Stimulated activated naive B cell treated with anti-CD40 and anti-IgM and Interleukin-4, amounts not matched to agents 10 μg/mL and 1 μg/mL and 100 μg/mL, for 72 hours (primary cell): ENCODE results near the gene TSTD2.
"Not testable (repeated sequence)": the region's sequence is repeated elsewhere in the genome, so short reads cannot be mapped to it uniquely, and the experiment has no call there.

Experiments
- ATAC-seq, 2 donors: fragments of 150-1000 bp; cut with Tn5 transposase; replicated peaks; 2 replicates each; pipeline ENCODE4 v1.10.0; 2021; ENCODE audit warnings: moderate library complexity in 1 of 2
- DNase-seq: peaks from one replicate; pipeline ENCODE4 v3.0.0; 2021
- H3K27ac Mint-ChIP-seq: one replicate; pipeline ENCODE4 v1.8.0; 2022; ENCODE audit warnings: mild to moderate bottlenecking, mixed read lengths
- H3K27me3 Mint-ChIP-seq, 2 donors: one replicate each; pipeline ENCODE4 v1.8.0; 2022; ENCODE audit warnings: mixed read lengths in 2 of 2
- H3K36me3 Mint-ChIP-seq, 2 donors: one replicate each; pipeline ENCODE4 v1.8.0; 2022; ENCODE audit warnings: mixed read lengths in 2 of 2, mild to moderate bottlenecking in 1 of 2
- H3K4me1 Mint-ChIP-seq, 2 donors: one replicate each; pipeline ENCODE4 v1.8.0; 2022; ENCODE audit warnings: mixed read lengths in 2 of 2, mild to moderate bottlenecking in 1 of 2
- H3K4me3 Mint-ChIP-seq, 2 donors: one replicate each; pipeline ENCODE4 v1.8.0; 2022; ENCODE audit warnings: mild to moderate bottlenecking in 2 of 2, mixed read lengths in 2 of 2, moderate library complexity in 1 of 2
- H3K9me3 Mint-ChIP-seq, 2 donors: one replicate each; pipeline ENCODE4 v1.8.0; 2022; ENCODE audit warnings: mixed read lengths in 2 of 2, mild to moderate bottlenecking in 1 of 2

The TSTD2 gene

DNA sequence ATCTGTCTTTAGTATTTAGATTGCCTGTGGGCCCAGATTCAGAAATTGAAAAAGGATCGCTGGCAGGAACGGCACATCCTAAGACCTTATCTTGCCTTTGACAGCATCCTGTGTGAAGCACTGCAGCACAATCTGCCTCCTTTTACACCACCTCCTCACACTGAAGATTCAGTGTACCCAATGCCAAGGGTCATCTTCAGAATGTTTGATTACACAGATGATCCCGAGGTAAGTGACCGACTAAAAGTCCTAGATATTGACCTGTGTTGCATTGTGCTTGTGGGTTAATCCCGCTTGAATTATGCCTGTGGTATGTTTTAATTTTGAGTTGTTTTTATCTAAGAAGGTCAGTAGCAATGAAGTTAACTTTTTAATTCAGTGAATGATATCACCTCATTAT is 14.8 kb upstream of the TSTD2 start:
- Mint-ChIP-seq H3K4me3 (no peak overlapping the region), H3K27me3 (no peaks in the 10 kb centered on the region), H3K36me3 (peaks cover 17 to 27% of the 10 kb centered on the region in 2 donors), H3K27ac (no peak overlapping the region), H3K9me3 (no peaks in the 10 kb centered on the region), H3K4me1 (peaks cover 0 to 5% of the 10 kb centered on the region in 2 donors)
- ATAC-seq, result no peak
- no peak for DNase-seq

DNA sequence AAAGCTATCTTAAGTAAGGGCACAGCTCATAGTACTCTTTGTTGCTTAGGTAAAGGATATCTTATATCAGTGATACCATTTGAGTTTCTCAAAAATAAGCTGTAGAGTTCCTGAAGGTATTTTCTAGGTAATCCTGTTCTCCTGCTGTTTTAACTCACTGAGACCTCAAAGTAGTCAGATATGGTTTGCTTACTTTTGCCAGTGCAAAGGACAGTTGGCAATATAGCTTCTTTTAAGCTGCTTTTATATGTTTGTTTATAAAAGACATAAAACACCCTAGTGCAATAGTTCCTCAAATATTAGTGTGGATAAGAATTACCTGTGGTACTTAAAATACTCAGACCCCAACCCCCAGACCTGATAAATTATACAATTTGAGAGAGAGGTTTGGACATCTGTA is 12.6 kb upstream of the TSTD2 start:
- Mint-ChIP-seq H3K9me3 (no peaks in the 10 kb centered on the region), H3K27me3 (no peaks in the 10 kb centered on the region), H3K27ac (no peak overlapping the region), H3K4me3 (no peak overlapping the region), H3K4me1 (peaks cover under 1 to 5% of the 10 kb centered on the region in 2 donors), H3K36me3 (peaks cover 12 to 18% of the 10 kb centered on the region in 2 donors)
- no peak for ATAC-seq
- no peak for DNase-seq

DNA sequence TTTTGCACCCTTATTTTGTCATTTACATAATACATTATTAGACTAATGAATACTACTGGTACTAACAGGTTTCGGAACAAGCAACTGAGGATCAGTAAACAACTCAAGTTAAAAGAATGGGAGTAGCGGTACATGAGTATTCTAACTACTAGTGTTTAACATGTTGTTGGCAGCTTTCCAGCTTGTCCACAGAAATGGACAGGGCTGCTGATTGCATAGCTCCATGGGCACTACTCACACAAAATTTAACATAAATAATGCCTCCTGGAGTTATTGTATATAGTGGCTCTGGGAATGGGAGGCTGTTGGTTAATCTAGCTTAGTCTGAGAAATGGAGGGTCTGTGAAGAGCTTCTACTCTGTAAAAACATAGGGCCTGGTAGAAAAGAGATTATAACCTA is 7.2 kb upstream of the TSTD2 start:
- H3K27me3 Mint-ChIP-seq, result no peaks in the 10 kb centered on the region
- H3K4me1 Mint-ChIP-seq, result peaks cover 27 to 42% of the 10 kb centered on the region in 2 donors
- no peak overlapping the region for H3K4me3 Mint-ChIP-seq
- no peak overlapping the region for H3K27ac Mint-ChIP-seq
- H3K9me3 Mint-ChIP-seq, result no peaks in the 10 kb centered on the region
- no peak for DNase-seq
- no peak for ATAC-seq
- H3K36me3 Mint-ChIP-seq, result peaks cover 17 to 27% of the 10 kb centered on the region in 2 donors

DNA sequence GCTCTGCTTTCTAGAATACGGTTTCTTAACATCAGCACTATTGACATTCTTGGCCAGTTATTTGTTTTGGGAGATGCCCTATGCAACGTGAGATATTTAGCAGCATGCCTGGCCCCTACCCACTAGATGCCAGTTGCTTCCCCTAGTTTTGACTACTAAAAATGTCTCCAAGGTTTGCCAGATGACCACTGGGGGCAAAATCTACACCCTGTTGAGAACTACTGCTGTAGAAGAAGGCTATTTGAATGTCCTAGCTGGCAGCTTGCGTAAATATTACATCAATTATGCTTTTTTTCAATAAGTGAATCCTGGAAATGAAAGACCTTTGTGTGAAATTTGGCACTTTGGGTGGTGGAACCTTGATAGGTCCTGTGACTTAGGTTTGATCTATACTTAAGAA is 5.5 kb upstream of the TSTD2 start:
- Mint-ChIP-seq H3K4me1 (peaks cover 29 to 54% of the 10 kb centered on the region in 2 donors), H3K36me3 (peaks cover 19 to 26% of the 10 kb centered on the region in 2 donors), H3K27ac (no peak overlapping the region), H3K9me3 (no peaks in the 10 kb centered on the region), H3K27me3 (no peaks in the 10 kb centered on the region), H3K4me3 (no peak overlapping the region)
- no peak for ATAC-seq
- DNase-seq, result no peak

DNA sequence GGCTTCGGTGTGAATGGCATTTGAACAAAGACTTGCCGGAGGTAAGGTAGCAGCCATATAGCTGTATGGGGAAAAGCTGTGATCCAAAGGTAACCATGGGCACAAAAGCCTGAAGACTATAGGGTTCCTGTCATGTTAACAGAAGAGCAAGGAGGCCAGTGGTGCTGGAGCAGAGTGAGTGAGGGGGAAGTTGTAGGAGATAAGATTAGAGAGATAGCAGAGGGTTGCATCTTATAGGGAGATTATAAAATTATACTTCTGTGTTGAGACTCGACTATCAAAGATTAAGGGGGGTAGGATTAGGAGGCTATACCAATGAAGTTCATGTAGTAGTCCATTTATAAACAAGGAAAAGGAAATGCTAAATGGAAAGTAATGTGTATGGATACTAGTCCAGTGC is 3.7 kb upstream of the TSTD2 start:
- H3K4me3 Mint-ChIP-seq, result peak overlapping the region in 1 of 2 donors; percentile 3
- H3K27ac Mint-ChIP-seq, result no peak overlapping the region
- H3K36me3 Mint-ChIP-seq, result peaks cover 16 to 22% of the 10 kb centered on the region in 2 donors

DNA sequence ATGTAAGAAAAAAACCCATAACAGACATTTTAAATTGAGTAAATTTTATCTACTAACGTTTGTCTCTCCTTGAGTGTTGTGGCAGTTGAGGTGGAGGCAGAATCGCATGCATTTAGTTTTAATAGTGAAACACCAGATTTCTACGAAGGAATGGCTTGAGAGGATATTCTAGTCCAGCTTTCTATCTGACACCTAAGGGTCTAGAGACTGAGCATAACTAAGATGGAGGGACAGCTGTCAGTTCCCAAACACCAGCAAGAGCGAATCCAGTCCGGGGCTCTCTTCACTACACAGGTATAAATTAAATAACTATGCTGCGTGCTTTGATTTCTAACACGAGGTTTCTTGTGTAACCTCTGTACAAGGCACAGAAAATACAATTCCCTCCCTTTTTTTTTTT is 1.9 kb upstream of the TSTD2 start:
- ATAC-seq, result no peak
- peak overlapping the region; percentile 89 to 92 for H3K4me3 Mint-ChIP-seq
- DNase-seq, result no peak
- no peaks in the 10 kb centered on the region for H3K9me3 Mint-ChIP-seq
- H3K27me3 Mint-ChIP-seq, result no peaks in the 10 kb centered on the region
- H3K36me3 Mint-ChIP-seq, result peaks cover 14 to 23% of the 10 kb centered on the region in 2 donors
- H3K4me1 Mint-ChIP-seq, result peaks cover 28 to 60% of the 10 kb centered on the region in 2 donors
- H3K27ac Mint-ChIP-seq, result no peak overlapping the region

More for the DNA sequence above, 3.7 kb upstream of the TSTD2 start:
- Mint-ChIP-seq H3K9me3 (no peaks in the 10 kb centered on the region), H3K27me3 (no peaks in the 10 kb centered on the region), H3K4me1 (peaks cover 26 to 60% of the 10 kb centered on the region in 2 donors)
- no peak for DNase-seq
- no peak for ATAC-seq

DNA sequence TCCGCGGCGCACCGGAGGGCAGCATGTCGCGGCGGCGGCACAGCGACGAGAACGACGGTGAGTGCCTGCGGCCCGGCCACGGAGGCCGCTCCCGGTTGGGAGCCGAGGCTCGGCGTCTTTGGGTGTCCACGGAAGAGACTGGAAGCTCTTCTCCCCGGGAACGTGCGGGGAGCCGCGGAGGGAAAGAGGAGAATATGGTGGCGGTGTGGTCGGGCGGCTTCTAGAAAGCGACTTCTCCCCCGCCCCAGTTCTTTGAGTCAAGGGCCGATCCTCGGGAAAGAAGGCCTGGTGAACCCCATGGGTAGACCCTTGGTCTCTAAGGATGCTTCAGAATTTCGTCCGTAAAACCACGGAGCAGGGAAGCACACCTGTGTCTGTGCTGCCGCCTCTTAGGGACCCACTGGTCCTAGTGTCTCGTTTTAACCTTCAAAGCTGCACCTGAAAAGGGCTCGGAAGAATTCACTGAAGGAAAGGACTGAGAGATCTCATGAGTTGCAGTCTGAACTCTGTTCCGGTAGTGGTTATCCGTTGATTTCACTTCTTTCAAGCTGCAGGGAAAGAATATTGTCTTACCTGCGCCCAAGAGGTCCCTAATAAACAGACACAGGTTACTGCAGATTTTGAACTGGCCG is 807 bp upstream of the TSTD2 start:
- Mint-ChIP-seq H3K4me3 (peak overlapping the region; percentile 89 to 92), H3K36me3 (peaks cover 14 to 23% of the 10 kb centered on the region in 2 donors), H3K4me1 (peaks cover 30 to 56% of the 10 kb centered on the region in 2 donors), H3K9me3 (no peaks in the 10 kb centered on the region), H3K27ac (peak overlapping the region; percentile 97), H3K27me3 (no peaks in the 10 kb centered on the region)
- no peak for DNase-seq
- ATAC-seq, result peak in 1 of 2 donors; percentile 1

DNA sequence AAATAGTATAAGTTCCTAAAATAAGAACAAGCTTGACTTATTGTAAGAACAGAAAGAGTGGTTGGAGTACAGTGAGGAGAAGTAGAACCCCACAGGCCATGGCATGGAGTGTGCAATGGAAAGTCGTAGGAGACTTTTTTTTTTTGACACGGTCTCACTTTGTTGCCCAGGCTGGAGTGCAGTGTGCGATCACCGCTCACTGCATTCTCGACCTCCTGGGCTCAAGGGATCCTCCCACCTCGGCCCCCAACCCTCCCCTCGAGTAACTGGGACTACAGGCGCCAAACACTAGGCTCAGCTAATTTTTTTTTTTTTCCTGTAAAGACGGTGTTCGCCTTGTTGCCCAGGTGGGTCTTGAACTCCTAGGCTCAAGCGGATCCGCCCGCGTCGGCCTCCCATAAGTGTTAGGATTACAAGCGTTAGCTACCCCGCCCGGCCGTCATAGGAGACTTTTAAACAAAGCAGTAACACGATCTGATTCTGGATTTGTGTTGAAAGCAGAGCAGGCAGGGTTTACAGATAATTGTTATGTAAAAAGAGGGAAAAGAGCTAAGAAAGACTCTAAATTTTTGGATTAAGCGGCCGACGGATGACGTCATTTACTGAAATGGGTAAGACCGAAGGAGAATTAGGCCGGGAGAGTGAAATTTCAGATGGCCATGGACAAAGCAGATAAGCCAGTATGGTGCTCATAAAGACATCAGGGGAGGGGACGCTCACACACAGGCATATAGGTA is 752 bp downstream of the TSTD2 start:
- Mint-ChIP-seq H3K27me3 (no peaks in the 10 kb centered on the region), H3K4me1 (peaks cover 28 to 42% of the 10 kb centered on the region in 2 donors), H3K36me3 (peaks cover 12 to 20% of the 10 kb centered on the region in 2 donors), H3K9me3 (no peaks in the 10 kb centered on the region), H3K4me3 (peak overlapping the region; percentile 89 to 92), H3K27ac (peak overlapping the region; percentile 97)
- DNase-seq, result peak; percentile 16
- peak; percentile 5 to 13 for ATAC-seq

DNA sequence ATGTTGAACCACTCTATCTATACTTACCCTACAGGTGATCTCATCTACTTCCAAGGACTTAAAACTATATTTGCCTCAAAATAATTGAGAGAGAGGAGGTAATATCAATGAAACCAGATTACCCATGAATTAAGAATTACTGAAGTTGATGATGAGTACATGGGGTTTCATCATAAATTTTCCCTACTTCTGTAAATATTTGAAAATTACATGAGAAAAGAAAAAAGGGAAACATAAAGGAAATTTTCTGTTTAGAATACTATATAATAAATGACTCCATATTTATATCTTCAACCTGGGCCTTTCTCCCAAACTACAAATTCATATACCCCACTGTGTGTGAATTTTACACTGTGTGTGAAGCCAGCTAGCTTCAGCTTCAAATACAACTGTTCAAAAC is 2.6 kb downstream of the TSTD2 start:
- peaks cover 13 to 22% of the 10 kb centered on the region in 2 donors for H3K36me3 Mint-ChIP-seq
- ATAC-seq (no peak), DNase-seq (no peak)
- H3K4me1 Mint-ChIP-seq, result peaks cover 20 to 33% of the 10 kb centered on the region in 2 donors
- no peaks in the 10 kb centered on the region for H3K9me3 Mint-ChIP-seq
- no peak overlapping the region for H3K27ac Mint-ChIP-seq
- no peaks in the 10 kb centered on the region for H3K27me3 Mint-ChIP-seq
- H3K4me3 Mint-ChIP-seq, result no peak overlapping the region

DNA sequence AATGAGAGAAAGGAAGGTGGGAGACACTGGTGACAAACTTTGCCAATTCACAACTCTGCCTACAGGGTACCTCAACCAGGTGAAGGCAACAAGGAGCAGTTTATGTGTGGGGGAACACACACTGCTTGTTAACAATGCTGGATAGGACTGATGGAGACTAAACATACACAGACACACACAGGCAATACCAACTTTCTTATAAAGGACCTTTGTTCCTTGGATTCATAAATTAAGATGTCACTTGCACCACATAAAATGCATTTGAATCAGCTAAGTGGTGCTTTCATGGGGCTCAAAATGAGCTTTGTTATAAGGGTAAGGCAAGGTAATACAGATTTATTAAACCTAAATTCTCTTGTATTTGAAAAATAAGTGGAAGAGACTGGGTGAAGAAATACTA is 4.0 kb downstream of the TSTD2 start:
- no peaks in the 10 kb centered on the region for H3K27me3 Mint-ChIP-seq
- H3K27ac Mint-ChIP-seq, result no peak overlapping the region
- peaks cover 16 to 27% of the 10 kb centered on the region in 2 donors for H3K36me3 Mint-ChIP-seq
- DNase-seq (no peak), ATAC-seq (no peak)
- no peak overlapping the region for H3K4me3 Mint-ChIP-seq
- no peaks in the 10 kb centered on the region for H3K9me3 Mint-ChIP-seq
- H3K4me1 Mint-ChIP-seq, result peaks cover 15 to 18% of the 10 kb centered on the region in 2 donors

DNA sequence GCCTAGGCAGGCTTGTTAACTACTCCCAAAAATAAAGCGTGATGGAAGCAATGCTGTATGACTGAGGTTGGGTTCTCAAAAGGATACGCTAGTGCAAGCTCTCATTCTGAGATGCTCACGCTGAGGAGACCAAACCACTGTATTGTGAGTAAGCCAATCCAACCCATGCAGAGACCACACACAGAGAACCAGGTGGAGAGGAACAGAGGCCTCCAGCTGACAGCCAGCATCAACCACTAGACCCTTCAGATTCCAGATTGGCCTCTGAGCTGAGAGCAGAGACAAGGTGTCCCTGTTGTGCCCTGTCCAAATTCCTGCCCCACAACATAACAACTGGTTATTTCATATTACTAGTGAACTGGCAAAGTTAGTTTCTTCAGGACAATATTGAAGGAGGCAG is 4.5 kb downstream of the TSTD2 start:
- peaks cover 15 to 17% of the 10 kb centered on the region in 2 donors for H3K4me1 Mint-ChIP-seq
- H3K27me3 Mint-ChIP-seq, result no peaks in the 10 kb centered on the region
- DNase-seq (no peak), ATAC-seq (no peak)
- no peaks in the 10 kb centered on the region for H3K9me3 Mint-ChIP-seq
- peaks cover 11 to 27% of the 10 kb centered on the region in 2 donors for H3K36me3 Mint-ChIP-seq
- H3K4me3 Mint-ChIP-seq, result no peak overlapping the region
- no peak overlapping the region for H3K27ac Mint-ChIP-seq

DNA sequence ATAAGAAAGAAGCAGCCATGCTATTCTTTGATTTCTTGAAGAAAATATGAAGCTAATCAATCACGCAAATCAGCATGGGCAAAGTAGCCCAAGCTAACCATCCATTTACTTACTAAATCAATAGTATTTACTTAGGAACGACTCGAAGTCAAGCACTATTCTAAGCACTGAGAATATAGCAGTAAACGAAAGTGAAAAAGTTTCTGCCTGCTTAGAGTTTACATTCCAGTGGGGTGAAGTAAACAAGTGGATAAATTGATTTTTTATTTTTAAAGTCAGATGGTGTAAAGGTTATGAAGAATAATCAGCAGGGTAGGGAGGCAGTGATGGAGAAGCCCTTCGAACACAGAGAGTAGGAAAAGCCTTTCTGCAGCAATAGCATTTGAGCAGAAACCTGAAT is 5.5 kb downstream of the TSTD2 start:
- H3K36me3 Mint-ChIP-seq, result peaks cover 14 to 34% of the 10 kb centered on the region in 2 donors
- H3K4me1 Mint-ChIP-seq, result peaks cover 15 to 17% of the 10 kb centered on the region in 2 donors

DNA sequence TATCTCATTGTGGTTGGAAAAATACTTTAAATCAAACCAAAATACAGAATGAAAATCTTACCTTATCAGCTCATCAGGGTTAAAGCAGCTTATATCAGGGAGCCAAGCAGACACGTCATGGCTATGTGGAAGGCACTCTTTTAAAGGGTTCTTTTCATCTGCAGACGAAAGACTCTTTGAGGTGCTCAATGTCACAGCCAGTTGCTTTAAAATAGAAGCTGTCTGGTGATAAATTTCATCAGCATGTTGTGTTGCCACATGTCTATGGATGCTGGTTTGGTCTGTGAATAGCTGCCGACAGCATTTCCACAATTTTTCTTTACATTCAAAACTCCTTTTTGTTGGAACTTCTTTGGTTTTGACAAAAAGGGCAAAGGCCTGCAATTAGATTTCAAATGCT is 7.5 kb downstream of the TSTD2 start:
- no peak overlapping the region for H3K27ac Mint-ChIP-seq
- H3K27me3 Mint-ChIP-seq, result no peaks in the 10 kb centered on the region
- ATAC-seq, result no peak
- peaks cover 20 to 49% of the 10 kb centered on the region in 2 donors for H3K36me3 Mint-ChIP-seq
- H3K4me3 Mint-ChIP-seq, result no peak overlapping the region
- peaks cover 4 to 13% of the 10 kb centered on the region in 2 donors for H3K4me1 Mint-ChIP-seq
- no peak for DNase-seq
- H3K9me3 Mint-ChIP-seq, result no peaks in the 10 kb centered on the region

More for the DNA sequence above, 5.5 kb downstream of the TSTD2 start:
- DNase-seq (no peak), ATAC-seq (no peak)
- H3K4me3 Mint-ChIP-seq, result no peak overlapping the region
- no peaks in the 10 kb centered on the region for H3K27me3 Mint-ChIP-seq
- no peaks in the 10 kb centered on the region for H3K9me3 Mint-ChIP-seq
- no peak overlapping the region for H3K27ac Mint-ChIP-seq

DNA sequence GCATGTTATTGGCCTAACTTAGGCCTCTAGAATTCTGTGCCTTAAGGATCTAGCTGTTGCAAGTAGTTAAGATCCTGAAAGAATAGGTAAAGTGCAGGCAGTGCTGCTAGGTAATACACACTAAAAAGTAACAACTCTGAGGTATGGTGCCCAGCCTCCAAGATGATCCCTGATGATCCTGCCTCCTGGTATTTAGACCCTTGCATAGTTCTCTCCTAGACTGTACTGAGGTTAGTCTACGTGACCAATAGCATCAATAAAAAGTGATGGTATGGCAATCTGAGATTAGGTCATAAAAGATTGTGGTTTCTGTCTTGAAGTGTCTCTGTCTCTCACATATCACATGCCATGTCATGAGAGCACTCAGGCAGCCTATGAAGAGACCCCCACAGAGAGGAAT is 9.2 kb downstream of the TSTD2 start:
- DNase-seq, result no peak
- no peak overlapping the region for H3K4me3 Mint-ChIP-seq
- H3K36me3 Mint-ChIP-seq, result peaks cover 25 to 48% of the 10 kb centered on the region in 2 donors
- H3K27me3 Mint-ChIP-seq, result no peaks in the 10 kb centered on the region
- H3K9me3 Mint-ChIP-seq, result no peaks in the 10 kb centered on the region
- peaks cover 5% of the 10 kb centered on the region in 2 donors for H3K4me1 Mint-ChIP-seq
- no peak for ATAC-seq
- H3K27ac Mint-ChIP-seq, result no peak overlapping the region

DNA sequence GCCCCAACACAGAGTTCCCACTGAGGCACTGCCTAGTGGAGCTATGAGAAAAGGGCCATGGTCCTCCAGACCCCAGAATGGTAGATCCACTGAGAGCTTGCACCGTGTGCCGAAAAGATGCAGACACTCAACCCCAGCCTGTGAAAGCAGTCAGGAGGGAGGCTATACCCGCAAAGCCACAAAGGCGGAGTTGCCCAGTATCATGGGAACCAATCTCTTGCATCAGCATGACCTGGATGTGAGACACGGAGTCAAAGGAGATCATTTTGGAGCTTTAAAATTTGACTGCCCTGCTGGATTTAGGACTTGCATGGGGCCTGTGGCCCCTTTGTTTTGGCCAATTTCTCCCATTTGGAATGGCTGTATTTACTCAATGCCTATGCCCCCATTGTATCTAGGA is 10.7 kb downstream of the TSTD2 start:
- H3K4me1 Mint-ChIP-seq, result peaks cover 13 to 19% of the 10 kb centered on the region in 2 donors
- ATAC-seq, H3K27me3 Mint-ChIP-seq, H3K27ac Mint-ChIP-seq, H3K9me3 Mint-ChIP-seq, DNase-seq, H3K4me3 Mint-ChIP-seq: not testable (repeated sequence)
- peaks cover 36 to 60% of the 10 kb centered on the region in 2 donors for H3K36me3 Mint-ChIP-seq
